IPS-NIHi7 (cell line): Measurements from ENCODE around the gene MRPL44.
"Not testable (repeated sequence)": the region's sequence is repeated elsewhere in the genome, so short reads cannot be mapped to it uniquely, and the experiment has no call there.

Source experiments
- DNase-seq: peaks from one replicate; pipeline ENCODE4 v3.0.0; 2012; ENCODE audit warnings: mixed read lengths; ENCODE audit errors: extremely low spot score

The MRPL44 gene

DNA sequence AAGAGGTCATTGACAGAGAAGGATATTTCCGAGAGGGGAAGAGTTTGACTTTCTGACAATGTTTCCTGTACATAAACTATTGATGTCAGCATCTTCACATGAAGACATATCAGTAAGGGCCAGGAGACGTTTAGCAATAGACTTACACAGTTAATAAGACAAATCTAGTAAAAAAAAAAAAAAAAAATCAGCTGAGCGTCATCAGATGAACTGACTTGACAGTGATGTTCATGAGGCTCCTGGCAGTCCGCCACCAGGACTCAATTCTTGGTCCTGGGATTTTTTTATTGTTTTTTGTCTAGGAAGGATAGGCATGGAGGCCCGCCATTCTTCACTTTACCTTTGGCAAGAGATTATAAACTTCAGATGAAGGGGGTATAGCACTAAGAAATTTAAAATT lies 14.5 kb downstream of the MRPL44 start:
- no peak for DNase-seq

GRCh38 chr2:223972656-223973102 lies 15.4 kb downstream of the MRPL44 start:
- no peak for DNase-seq

DNA sequence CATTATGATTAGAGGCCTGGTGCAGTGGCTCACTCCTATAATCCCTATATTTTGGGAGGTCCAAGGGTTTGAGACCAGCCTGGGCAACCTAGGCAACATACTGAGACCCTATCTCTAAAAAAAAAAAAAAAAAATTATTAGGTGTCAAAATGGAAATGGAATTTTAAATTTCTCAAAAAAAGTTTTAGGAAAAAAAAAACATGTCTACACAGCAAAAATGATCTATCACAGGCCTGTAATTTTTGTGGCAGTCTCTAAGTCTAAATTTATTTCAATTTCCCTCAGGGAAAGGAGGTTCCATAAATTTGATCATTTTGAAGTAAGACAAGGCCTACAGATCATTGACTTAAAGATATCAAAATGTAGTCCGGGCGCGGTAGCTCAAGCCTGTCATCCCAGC lies 16.3 kb downstream of the MRPL44 start:
- DNase-seq, result no peak

DNA sequence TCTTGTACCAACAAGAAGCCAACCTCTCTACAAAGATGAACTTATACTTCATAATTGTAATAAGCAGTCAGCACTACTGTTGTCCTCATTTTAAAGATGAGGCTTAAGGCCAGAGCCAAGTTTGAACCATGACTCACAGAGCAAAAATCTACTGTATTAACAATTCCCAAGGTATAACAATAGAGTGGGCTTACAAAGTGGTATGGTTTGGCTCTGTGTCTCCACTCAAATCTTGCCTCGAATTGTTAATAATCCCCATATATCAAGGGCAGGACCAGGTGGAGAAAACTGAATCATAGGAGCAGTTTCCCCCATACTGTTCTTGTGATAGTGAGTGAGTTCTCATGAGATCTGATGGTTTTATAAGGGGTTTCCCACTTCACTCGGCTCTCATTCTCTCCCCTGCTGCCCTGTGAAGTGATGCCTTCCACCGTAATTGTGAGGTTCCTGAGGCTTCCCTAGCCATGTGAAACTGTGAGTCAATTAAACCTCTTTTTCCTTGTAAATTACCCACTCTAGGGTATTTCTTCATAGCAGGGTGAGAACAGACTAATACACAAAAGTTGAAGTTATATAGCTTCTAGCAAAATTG lies 19.5 kb downstream of the MRPL44 start:
- DNase-seq, result no peak

DNA sequence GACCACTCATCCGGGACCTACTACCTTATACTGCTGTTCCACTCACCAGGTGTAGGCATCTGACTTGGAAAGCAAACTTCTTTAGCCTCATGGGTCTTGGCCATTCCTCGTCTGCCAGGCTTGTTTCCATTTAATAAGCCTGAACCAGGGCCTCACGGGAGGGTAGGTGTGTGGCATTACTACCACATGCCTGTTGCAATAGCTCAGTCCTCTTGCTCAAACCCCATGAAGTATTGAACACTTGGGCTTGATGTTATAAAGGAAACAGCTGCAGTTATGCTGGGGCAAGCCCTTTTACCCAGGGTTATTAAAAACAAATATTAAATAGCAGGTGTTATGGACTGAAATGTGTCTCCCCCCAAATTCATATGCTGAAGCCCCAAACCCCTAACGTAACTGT lies 21.2 kb downstream of the MRPL44 start:
- no peak for DNase-seq

GRCh38 chr2:223979730-223980396 lies 22.6 kb downstream of the MRPL44 start:
- no peak for DNase-seq

GRCh38 chr2:223980397-223980735 lies 23.1 kb downstream of the MRPL44 start:
- no peak for DNase-seq

DNA sequence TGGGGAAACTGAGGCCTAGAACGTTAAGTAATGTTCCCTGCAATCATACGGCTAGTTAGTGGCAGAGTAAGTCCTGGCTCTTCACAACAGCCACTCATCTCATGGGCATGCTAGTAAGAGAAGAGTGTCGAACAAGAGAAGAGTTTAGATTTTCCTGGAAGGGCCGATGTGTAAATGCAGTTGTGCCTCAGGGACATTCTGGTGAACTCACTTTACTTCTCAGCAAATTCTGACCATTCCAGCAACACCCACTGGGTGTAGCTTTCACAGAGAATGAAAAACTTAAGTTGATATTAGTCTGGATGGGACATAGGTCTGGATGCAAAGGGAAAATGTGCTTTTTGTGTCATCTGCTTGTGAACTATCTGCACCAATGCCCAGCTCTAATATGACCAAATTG lies 23.5 kb downstream of the MRPL44 start:
- DNase-seq, result no peak

GRCh38 chr2:223981241-223981640 lies 24.0 kb downstream of the MRPL44 start:
- DNase-seq, result no peak

DNA sequence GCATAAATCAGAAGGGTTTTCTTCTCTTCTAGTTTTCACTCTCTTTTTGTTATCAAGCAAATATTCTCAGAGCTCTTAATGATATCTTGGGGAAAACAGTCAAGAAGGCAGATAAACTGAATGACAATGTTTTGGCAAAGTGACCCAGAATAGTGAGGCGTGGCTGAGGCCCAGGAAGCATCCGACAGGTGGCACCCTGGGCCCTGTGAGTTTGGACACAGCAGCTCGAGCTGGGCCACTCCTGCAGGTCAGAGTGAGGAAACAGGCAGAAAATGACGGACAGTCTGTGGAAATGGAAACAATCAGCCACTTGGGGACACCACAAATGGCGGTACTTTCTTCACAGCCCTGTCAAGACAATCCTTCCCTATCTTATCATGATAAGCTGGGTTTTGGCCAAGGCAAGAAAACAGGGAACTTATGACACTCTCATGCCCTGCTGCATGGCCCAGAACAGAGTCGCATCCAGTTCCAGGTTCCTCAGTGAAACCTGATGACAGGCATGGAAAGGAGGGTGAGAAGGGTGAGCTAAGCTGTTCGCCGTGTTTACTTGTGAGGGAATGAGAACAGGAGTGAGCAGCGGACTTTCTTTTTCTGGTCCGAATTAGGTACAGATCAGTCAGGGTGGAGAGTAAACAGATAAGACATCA lies 32.1 kb downstream of the MRPL44 start:
- DNase-seq, result no peak

- no peak for DNase-seq
Observed at GRCh38 chr2:223989856-223990232, 32.6 kb downstream of the MRPL44 start.

DNA sequence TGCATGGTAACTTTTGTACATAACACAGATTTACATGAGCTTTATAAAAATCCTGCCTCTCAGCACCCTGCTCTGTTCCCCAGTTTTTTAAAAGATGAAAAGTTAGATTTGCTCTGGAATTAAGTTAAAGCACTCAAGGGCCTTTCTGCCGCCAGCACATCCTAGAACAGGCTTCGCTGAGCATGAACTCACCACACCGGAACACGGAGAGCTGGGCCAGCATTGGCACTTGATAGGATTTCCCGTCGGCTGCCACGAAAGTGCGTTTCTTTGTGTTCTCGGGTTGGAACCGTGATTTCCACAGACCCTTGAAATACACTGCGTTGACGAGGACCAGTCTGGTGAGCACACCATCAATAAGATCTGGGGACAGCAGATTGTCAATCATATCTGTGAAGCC lies 34.3 kb downstream of the MRPL44 start:
- no peak for DNase-seq

DNA sequence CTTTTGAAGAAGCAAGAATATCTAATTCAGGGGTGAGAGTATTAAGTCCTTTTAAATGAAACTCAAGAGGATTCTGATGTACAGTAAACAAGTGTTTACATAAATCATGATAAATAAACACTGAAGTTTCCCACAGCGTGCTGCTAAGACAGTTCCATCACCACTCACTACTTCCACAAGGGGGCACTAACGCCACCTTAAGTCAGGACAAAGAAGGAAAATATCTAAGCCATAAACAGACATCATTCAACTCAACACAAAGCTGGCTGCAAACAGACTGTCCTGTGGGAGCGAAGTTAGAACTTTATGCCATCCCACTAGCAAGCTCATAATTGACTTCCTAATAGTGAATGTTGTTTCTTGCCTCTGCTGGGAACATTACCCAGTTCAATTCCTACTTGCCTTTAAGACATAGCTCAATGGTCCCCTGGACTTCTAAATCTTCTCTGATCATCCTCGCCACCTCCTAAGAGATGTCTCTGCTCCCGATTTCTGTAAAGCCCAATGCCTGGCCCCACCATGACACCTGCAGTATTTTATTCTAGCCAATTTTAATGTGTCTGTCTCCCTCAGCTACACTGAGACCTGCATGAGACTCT lies 36.5 kb downstream of the MRPL44 start:
- peak; percentile 74 for DNase-seq

GRCh38 chr2:223994562-223995162 lies 37.4 kb downstream of the MRPL44 start:
- no peak for DNase-seq

DNA sequence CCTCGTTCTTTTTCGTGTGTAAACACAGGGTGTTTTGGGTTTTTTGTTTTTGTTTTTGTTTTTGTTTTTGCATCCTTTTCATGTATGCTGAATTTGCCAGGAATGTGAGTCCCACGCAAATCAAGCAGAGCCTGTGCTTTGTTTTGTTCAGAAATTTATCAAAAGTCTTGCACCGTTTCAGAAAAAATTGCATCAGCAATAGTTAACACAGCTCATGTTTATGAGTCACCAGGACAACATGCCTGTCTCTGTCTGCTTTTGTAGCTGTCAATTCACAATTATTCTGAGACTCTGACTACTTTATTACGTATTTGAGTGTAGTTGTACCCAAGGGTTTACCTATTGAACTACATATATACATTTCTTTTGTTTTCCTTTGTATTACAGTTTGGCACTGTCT lies 38.3 kb downstream of the MRPL44 start:
- no peak for DNase-seq

DNA sequence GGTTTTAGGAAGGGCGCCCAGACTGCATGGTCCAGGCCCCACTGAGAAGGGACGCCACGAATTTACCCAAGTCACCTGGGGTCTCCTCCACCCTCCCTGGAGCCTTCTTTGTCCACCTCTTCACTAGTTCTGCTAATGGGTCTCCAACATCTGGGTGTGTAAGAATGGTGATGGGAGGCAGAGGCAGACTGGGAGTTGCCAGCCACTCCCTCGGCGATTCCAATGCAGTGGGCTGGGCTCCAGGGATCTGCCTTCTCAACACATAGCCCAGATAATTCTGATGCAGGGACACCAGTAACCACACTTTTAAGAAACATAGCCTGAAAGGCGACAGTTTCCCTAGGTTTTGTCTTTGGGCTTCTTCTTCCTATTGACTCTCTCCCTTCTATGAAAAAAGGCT lies 39.1 kb downstream of the MRPL44 start:
- DNase-seq, result no peak

DNA sequence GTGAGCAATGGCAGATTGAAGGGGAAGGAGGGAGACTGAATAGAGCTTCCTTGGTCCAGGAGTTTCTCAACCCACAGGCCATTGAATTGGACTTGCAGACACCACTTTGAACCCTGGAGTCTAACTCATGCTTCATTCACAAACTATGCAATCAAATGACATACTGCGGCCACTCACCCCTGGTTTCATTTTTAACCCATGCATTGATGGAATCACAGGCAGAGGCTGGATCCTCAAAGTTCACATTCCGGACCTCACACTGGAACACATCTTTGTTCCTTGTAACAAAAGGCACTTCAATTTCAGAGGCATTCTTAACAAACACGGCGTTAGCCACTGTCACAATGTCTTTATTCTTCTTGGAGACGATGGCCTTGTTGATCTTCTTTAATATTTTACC lies 40.7 kb downstream of the MRPL44 start:
- DNase-seq, result no peak

DNA sequence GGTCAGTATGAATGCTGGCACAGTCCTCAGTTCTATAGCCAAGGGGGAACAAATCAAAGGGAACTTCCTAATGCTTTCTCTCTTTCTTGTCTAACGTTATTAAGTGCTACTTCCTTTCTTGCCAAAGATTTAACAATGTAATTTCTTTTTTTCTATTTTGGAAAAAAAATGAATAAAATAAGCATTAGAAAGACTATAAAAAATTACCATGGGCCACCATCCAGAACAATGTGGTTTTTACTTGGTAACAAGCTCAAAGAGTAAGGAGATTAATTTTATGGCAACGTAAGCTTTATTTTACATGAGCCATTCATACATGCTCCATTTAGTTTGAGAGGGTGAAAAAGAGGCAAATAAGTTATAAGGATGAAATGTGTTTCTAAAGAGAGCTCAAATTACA lies 41.7 kb downstream of the MRPL44 start:
- no peak for DNase-seq

- no peak for DNase-seq
Observed at GRCh38 chr2:223999862-224000261, 42.6 kb downstream of the MRPL44 start.

DNA sequence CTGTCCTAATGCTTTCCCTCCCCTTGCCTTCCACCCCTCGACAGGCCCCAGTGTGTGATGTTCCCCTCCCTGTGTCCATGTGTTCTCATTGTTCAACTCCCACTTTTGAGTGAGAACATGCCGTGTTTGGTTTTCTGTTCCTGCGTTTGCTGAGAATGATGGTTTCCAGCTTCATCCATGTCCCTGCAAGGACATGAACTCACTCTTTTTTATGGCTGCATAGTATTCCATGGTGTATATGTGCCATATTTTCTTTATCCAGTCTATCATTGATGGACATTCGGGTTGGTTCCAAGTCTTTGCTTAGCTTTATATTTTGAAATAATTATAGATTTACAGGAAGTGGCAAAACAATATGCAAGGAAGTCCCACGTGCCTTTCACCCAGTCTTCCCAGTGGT lies 43.4 kb downstream of the MRPL44 start:
- DNase-seq, result not testable (repeated sequence)

GRCh38 chr2:224004105-224004695 lies 46.9 kb downstream of the MRPL44 start:
- DNase-seq, result no peak

GRCh38 chr2:224008702-224009261 lies 51.5 kb downstream of the MRPL44 start:
- DNase-seq, result peak; percentile 71
